Aortic smooth muscle cell (primary cell): ENCODE results near the gene ZKSCAN4. TPM values are rescaled to one million over a fixed set of nuclear protein-coding genes. Genes with fewer than 3 reads are reported as not detected.

ENCODE experiments used
- total RNA-seq: library from RNA; depleted of rRNA; stranded (reverse); fragments of >200 nt; gene quantifications from 2 replicates; pipeline ENCODE4 v1.2.3, GENCODE V29; 2014

The ZKSCAN4 gene
- total RNA-seq = 4.8 and 5.7 TPM in 2 replicates

DNA sequence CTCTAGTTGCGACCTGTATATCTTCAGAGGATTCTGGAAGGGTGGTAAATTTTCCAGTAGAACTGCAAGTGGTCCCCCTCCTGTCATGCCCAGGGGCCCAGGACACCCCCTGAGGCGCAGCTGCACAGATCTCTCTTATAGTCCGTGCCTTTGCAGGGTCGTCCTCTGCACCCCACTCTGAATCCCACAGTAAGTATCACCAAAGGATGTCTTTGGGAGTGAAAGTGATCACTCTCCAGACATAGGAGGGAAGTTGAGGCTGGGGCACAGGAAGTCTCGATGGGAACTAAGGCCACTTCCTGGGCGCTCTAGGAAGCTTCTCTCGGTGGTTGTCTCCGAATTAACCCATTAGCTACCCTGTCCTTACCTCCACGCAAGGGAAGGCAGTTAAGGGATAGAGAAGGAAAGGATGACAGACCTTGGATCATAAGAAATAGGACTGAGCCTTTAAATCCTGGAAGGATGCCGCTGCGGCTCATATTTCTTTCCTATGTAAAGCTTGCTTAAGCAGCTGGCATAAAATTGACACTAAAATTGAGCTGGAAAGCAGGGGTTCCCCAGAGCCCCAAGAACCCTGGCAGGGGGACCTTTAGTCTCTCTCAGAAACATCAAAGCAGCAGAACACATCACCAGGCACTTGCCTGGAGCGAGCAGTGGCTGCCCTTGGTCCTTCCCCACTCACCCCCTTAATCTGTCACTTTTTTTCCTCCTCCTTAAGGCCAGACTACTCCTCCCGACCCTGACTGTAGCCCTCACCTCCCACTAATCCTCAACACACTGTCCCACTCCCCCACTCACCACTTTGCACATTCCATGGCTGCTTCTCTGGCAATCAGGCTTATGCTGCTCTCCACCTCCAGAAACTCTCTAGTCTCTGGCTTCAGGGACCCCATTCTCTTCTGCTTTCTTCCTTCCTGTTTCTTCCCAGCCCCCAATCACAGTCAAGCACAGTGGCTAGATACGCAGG lies at the start of gene ZKSCAN4:
TSS of gene ZKSCAN4 (minus strand) at position 261 of the 967 bp plus-strand sequence. CDS start 289 bp downstream, outside the sequence.

DNA sequence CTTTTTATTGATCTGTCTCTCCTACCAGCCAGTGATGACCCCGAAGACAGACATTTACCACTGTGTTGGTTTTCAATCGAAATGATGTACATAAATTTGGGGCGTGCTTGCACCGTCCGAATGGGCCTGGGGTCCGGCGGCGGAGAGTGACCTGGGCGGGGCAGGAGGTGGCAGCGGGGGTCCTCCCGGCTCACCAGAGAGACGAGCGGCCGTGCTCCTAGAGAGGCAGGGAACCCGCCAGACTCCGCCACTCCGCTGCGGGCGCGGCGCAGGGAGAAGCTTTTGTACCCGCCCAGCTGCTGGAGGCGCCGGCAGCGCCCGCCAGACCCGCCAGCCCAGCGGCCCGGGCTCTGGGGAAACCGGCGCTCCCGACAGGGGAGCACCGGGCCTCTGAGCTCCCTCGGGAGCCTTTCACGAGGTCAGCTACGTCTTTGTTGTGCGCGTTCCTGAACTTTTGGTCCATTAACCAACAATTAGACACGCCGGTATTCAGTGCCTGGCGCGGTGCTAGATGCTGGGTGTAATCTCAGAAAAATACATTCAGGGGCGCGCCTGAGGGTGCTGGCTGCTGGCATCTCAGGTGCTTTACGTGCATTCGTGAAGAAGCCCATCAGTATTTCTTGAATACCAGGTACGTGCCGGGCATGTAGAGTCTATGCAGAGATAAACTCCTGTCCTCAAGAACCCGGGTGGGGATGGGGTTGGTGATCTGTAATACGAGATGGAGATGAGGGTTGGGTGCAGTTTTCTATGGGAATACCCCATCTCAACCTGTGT lies 29.4 kb upstream of the ZKSCAN4 start, which contains the start of gene PGBD1:
TSS of gene PGBD1 (plus strand) at position 285 of the 777 bp plus-strand sequence. CDS start 2,242 bp downstream, outside the sequence.

DNA sequence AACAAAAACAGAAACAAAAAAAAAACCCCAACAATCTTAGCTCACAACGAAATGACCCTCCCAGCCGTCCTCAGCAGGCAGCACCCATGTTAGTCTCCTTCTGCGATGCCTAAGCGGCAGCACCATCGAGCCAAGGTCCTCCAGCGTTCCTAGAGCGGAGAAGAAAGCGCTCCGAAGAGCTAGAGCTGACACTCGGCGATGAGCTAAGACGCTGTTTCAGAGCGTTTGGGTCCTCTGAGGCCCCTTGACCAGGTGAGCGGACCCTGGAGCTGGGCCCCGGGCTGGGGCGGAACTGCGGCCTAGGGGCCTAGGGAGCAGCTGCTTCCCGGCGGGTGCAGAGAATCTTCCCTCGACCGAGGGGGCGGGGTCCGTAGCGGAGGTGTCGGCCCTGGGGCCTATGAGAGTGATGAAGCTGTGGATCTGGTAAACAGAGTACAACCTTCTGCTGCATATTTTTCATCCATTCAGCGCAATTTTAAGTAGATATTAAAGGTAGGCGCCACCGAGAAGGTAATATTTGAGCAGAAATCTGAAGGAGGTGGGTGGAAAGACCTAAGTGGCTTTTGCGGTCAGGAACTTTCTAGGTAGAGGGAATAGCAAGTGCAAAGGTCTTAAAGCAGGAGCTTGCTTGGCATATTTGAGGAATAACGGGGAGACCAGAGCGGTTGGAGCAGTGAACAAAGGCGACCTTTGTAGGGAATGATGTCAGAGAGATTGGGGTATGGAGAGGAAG lies 15.1 kb upstream of the ZKSCAN4 start, which contains the start of gene ZSCAN26:
TSS of gene ZSCAN26 (plus strand) at position 182 of the 733 bp plus-strand sequence. CDS start 4,777 bp downstream, outside the sequence.

DNA sequence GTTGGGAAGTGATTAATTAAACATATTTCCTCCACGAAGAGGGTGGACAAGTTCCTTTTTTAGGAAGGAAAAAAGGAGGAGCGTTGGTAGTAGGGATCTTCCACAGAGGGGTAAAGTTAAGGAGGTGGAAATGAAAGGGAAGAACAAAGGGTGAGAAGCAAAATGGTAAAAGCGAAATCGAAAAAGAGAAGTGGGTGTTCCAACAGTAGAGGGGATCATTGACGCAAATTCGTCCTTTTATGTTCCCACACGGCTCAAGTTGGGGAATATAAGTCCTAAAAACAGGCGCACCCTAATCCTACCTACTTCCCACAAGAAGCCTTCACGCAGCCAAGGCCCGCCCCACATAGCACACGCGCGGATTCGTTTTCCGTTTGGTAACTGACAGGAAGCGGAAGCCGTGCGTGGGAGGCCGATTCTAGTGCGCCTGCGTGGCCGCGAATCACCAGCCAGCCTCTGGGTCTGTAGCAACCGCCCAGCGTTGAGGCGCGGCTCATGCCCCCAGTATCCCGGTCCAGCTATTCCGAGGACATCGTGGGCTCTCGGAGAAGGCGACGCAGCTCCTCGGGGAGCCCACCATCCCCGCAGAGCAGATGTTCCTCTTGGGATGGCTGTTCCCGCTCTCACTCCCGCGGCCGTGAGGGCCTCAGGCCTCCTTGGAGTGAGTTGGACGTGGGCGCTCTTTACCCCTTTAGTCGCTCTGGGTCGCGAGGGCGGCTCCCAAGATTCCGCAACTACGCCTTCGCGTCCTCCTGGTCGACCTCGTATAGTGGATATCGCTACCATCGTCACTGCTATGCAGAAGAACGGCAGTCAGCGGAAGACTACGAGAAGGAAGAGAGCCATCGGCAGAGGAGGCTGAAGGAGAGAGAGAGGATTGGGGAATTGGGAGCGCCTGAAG lies 7.1 kb upstream of the ZKSCAN4 start, which contains the start of gene NKAPL:
TSS of gene NKAPL (plus strand) at position 421 of the 901 bp plus-strand sequence. CDS start at position 496, 75 bp downstream.

DNA sequence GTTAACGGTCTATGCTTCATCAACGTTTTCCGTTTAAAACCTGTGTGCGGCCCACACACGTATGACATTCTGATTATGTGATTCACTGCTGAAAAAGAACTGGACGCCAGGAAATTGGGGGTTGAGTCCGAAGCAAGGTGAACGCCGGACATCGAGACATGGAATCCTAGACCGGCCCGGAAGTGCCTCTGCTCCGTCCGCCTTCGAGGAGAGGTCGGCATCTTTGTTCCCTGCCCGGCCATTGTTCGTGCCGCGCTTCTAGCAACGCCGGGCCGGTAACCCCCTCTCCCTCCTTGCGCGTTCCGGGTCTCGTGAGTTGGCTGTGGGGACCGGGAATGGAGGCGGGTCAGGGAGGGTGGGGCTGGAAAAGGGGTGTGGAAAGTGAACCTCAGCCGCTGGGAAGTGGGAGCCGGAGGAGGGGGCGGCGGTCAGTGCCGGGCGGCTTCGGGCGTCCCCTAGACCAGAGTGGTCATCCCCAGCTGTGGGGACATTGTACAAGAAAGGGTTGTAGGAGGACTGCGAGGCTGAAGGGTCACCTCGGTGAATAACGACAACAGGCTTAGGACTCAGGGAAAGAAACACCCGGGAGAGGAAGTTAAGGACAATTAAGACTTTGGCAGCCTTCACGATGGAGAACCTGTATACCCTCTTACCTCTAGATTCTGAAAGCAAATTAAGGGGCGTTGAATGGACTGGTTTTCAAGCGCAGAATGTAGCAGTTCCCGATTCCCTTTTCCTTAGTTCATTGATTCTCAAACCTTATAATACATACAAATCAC lies 26.8 kb downstream of the ZKSCAN4 start, which contains the start of gene ZSCAN9:
TSS of gene ZSCAN9 (plus strand) at position 220 of the 779 bp plus-strand sequence. CDS start 1,810 bp downstream, outside the sequence.

Other genes with a start within 250 kb of the ZKSCAN4 start
- gene ZNF165, start 171.7 kb downstream of the ZKSCAN4 start, total RNA-seq = 0.26 and 0.44 TPM in 2 replicates
- 3.5 and 4.1 TPM in 2 replicates for gene ZSCAN16, start 127.7 kb downstream of the ZKSCAN4 start, total RNA-seq
- gene ZKSCAN8, start 110.4 kb downstream of the ZKSCAN4 start, total RNA-seq = 11.2 and 14.3 TPM in 2 replicates
- gene ZSCAN9, start 27.0 kb downstream of the ZKSCAN4 start, total RNA-seq = 8.1 and 10.3 TPM in 2 replicates
- gene NKAPL, start 7.0 kb upstream of the ZKSCAN4 start, total RNA-seq = 1.9 and 2.4 TPM in 2 replicates
- 17.4 and 21.5 TPM in 2 replicates for gene ZSCAN26, start 14.9 kb upstream of the ZKSCAN4 start, total RNA-seq
- 4.1 and 5.0 TPM in 2 replicates for gene PGBD1, start 29.3 kb upstream of the ZKSCAN4 start, total RNA-seq
- 4.2 and 8.0 TPM in 2 replicates for gene ZSCAN31, start 83.9 kb upstream of the ZKSCAN4 start, total RNA-seq
- gene ZKSCAN3, start 97.7 kb upstream of the ZKSCAN4 start, total RNA-seq = 2.9 and 4.7 TPM in 2 replicates
- 6.6 and 6.7 TPM in 2 replicates for gene ZSCAN12, start 147.5 kb upstream of the ZKSCAN4 start, total RNA-seq
- 3.2 and 3.4 TPM in 2 replicates for gene ZSCAN23, start 191.2 kb upstream of the ZKSCAN4 start, total RNA-seq